ENCODE data around the gene MNT. TPM values are rescaled to one million over a fixed set of nuclear protein-coding genes. Genes with fewer than 3 reads are reported as not detected.

Gene MNT
- total and polyA plus RNA-seq, 4 donors, result 10.2 to 47.0 (median 14.8) TPM

DNA sequence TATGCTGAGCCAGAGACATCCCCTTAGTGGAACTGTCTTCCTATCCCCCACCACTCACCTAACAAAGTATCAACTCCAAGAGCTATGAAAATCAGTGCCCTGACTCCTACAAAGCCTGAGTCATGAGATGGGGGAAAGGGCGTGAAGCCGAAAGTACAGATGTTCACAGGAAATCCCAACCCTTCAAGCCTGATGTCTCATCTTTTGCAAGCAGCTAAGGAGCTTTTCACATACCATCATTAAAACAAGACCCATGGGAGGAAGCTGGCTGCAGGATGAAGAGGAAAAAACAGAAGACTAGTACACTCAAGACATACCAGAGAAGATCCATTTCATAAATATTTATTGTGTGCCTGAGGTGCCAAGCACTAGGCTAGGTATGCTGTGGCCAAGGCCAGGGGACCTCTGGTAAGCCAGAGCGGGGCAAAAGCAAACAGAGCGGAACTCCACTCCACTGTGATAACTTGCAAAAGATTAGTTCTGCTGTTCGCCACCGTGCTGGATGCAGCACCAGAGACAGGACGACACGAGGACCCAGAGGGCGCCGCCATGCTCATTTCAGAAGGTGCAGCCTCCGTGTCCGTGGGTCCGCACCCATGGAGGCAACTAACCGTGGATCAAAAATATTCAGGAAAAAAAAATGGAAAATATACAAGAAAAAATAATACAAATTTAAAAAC lies 4.5 kb upstream of the MNT start:
- Histone ChIP-seq H3K36me3 (ENCODE audit: control insufficient read depth in 4 of 4, insufficient read depth in 4 of 4, low read length in 4 of 4) (peaks cover 0 to 3% (median 1%) of the 10 kb centered on the region in 4 donors), H3K27me3 (ENCODE audit: control insufficient read depth in 3 of 3, insufficient read depth in 3 of 3, low read length in 2 of 3) (no peaks in the 10 kb centered on the region), H3K9ac (ENCODE audit: insufficient read depth in 1 of 2, low read length in 2 of 2) (no peak overlapping the region), H3K9me3 (ENCODE audit: control insufficient read depth in 4 of 4, insufficient read depth in 3 of 4, low read length in 3 of 4) (no peaks in the 10 kb centered on the region), H3K4me3 (no peak overlapping the region), H3K27ac (ENCODE audit: low read depth in 1 of 2, low read length in 1 of 2) (peak overlapping the region in 1 of 2 donors; percentile 50), H3K4me1 (ENCODE audit: control insufficient read depth in 5 of 5, insufficient read depth in 5 of 5, low read length in 5 of 5) (peaks cover 0 to 7% (median 4%) of the 10 kb centered on the region in 5 donors)
- no peak for DNase-seq
- WGBS, 2 donors, result 86 to 87% methylated on average over 14 of the region's 14 CpGs
- TF ChIP-seq, protein P1, sequence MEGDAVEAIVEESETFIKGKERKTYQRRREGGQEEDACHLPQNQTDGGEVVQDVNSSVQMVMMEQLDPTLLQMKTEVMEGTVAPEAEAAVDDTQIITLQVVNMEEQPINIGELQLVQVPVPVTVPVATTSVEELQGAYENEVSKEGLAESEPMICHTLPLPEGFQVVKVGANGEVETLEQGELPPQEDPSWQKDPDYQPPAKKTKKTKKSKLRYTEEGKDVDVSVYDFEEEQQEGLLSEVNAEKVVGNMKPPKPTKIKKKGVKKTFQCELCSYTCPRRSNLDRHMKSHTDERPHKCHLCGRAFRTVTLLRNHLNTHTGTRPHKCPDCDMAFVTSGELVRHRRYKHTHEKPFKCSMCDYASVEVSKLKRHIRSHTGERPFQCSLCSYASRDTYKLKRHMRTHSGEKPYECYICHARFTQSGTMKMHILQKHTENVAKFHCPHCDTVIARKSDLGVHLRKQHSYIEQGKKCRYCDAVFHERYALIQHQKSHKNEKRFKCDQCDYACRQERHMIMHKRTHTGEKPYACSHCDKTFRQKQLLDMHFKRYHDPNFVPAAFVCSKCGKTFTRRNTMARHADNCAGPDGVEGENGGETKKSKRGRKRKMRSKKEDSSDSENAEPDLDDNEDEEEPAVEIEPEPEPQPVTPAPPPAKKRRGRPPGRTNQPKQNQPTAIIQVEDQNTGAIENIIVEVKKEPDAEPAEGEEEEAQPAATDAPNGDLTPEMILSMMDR (IDR thresholded peaks at IDR 0.05; ENCODE audit: control extremely low read depth, extremely low read depth), result no peak
- no peak for ATAC-seq (ENCODE audit: insufficient read depth, low FRiP score)

DNA sequence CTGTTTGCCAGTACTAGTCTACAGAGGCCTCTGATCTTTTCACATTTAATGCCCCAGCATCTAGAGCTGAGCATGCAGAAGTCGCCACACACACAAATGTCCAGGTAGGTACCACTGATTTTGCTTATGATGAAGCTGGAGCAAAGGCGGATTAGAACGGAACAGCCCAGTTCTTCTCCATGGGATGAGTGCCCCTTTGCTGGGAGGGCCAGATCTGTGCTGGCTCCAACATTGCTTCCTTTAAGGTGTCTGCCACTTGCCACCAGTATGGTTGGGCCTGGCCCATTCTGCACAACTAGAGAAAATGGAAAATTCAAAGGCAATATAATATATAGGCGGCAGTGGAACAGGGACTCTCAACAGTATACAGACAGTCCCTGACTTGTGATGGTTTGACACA lies 2.2 kb upstream of the MNT start:
- peaks cover 0 to 3% (median 1%) of the 10 kb centered on the region in 4 donors for H3K36me3 ChIP-seq (ENCODE audit: control insufficient read depth in 4 of 4, insufficient read depth in 4 of 4, low read length in 4 of 4)
- H3K4me3 ChIP-seq, result no peak overlapping the region
- no peak overlapping the region for H3K9ac ChIP-seq (ENCODE audit: insufficient read depth in 1 of 2, low read length in 2 of 2)
- peaks cover 4 to 19% (median 6%) of the 10 kb centered on the region in 5 donors for H3K4me1 ChIP-seq (ENCODE audit: control insufficient read depth in 5 of 5, insufficient read depth in 5 of 5, low read length in 5 of 5)
- H3K27me3 ChIP-seq (ENCODE audit: control insufficient read depth in 3 of 3, insufficient read depth in 3 of 3, low read length in 2 of 3), result no peaks in the 10 kb centered on the region
- peak overlapping the region in 1 of 2 donors; percentile 10 for H3K27ac ChIP-seq (ENCODE audit: low read depth in 1 of 2, low read length in 1 of 2)
- ATAC-seq (ENCODE audit: insufficient read depth, low FRiP score), result no peak
- DNase-seq, result no peak
- WGBS, 2 donors, result 93 to 98% methylated on average over 4 of the region's 4 CpGs
- TF ChIP-seq, protein P1 (IDR thresholded peaks at IDR 0.05; ENCODE audit: control extremely low read depth, extremely low read depth), result no peak
- no peaks in the 10 kb centered on the region for H3K9me3 ChIP-seq (ENCODE audit: control insufficient read depth in 4 of 4, insufficient read depth in 3 of 4, low read length in 3 of 4)

DNA sequence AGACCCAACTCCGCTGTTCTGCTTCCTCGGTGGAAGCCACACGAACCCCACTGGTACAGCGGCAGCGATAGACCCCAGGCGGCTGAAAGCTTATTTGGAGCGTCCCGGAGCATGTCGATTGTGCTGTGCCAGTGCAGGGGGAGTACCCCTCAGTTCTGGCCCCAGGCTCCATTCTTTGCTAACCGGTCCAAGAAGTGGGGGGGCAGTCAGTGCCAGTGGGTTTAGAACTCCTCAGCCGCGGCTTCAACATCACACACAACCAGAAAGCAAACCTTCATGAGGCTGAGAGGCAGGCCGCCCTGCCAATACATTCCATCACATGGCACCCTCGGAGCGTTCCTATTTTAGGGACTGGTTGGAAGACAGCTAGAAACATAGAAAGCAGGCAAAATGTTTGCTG lies 1.7 kb upstream of the MNT start:
- WGBS, 2 donors, result 21 to 28% methylated on average over 15 of the region's 15 CpGs
- H3K4me1 ChIP-seq (ENCODE audit: control insufficient read depth in 5 of 5, insufficient read depth in 5 of 5, low read length in 5 of 5), result peaks cover 6 to 24% (median 9%) of the 10 kb centered on the region in 5 donors
- no peak for DNase-seq

More for the DNA sequence above, 1.7 kb upstream of the MNT start:
- TF ChIP-seq, protein P1 (IDR thresholded peaks at IDR 0.05; ENCODE audit: control extremely low read depth, extremely low read depth), result no peak
- no peak overlapping the region for H3K4me3 ChIP-seq
- H3K36me3 ChIP-seq (ENCODE audit: control insufficient read depth in 4 of 4, insufficient read depth in 4 of 4, low read length in 4 of 4), result peaks cover 0 to 3% (median 1%) of the 10 kb centered on the region in 4 donors
- H3K9me3 ChIP-seq (ENCODE audit: control insufficient read depth in 4 of 4, insufficient read depth in 3 of 4, low read length in 3 of 4), result no peaks in the 10 kb centered on the region
- H3K9ac ChIP-seq (ENCODE audit: insufficient read depth in 1 of 2, low read length in 2 of 2), result peak overlapping the region in 1 of 2 donors; percentile 59
- H3K27ac ChIP-seq (ENCODE audit: low read depth in 1 of 2, low read length in 1 of 2), result peak overlapping the region in 1 of 2 donors; percentile 78
- H3K27me3 ChIP-seq (ENCODE audit: control insufficient read depth in 3 of 3, insufficient read depth in 3 of 3, low read length in 2 of 3), result no peaks in the 10 kb centered on the region
- ATAC-seq (ENCODE audit: insufficient read depth, low FRiP score), result no peak

Measured in lung (tissue), 12 donors.